Activated naive CD8-positive, alpha-beta T cell (primary cell): Measurements from ENCODE around the gene MAPK8IP3.

Source experiments
- H3K27ac Mint-ChIP-seq: one replicate; pipeline ENCODE4 v1.8.0; 2021; ENCODE audit warnings: mixed read lengths
- H3K27me3 Mint-ChIP-seq: one replicate; pipeline ENCODE4 v1.8.0; 2021; ENCODE audit warnings: mixed read lengths
- H3K36me3 Mint-ChIP-seq: one replicate; pipeline ENCODE4 v1.8.0; 2021; ENCODE audit warnings: mixed read lengths
- H3K4me1 Mint-ChIP-seq: one replicate; pipeline ENCODE4 v1.8.0; 2021; ENCODE audit warnings: low read depth, mixed read lengths
- H3K4me3 Mint-ChIP-seq: one replicate; pipeline ENCODE4 v1.8.0; 2021; ENCODE audit warnings: mild to moderate bottlenecking, mixed read lengths
- H3K9me3 Mint-ChIP-seq: one replicate; pipeline ENCODE4 v1.8.0; 2021; ENCODE audit warnings: low read depth, mixed read lengths

Gene MAPK8IP3

GRCh38 chr16:1766231-1766630 is 60.2 kb downstream of the MAPK8IP3 start:
- no peak overlapping the region for H3K4me3 Mint-ChIP-seq
- H3K9me3 Mint-ChIP-seq: no peaks in the 10 kb centered on the region
- peaks cover 3% of the 10 kb centered on the region for H3K4me1 Mint-ChIP-seq
- H3K27ac Mint-ChIP-seq: no peak overlapping the region
- H3K36me3 Mint-ChIP-seq: no peaks in the 10 kb centered on the region
- no peaks in the 10 kb centered on the region for H3K27me3 Mint-ChIP-seq

GRCh38 chr16:1766701-1767100 is 60.7 kb downstream of the MAPK8IP3 start:
- Mint-ChIP-seq H3K4me1 (peaks cover 3% of the 10 kb centered on the region), H3K27me3 (no peaks in the 10 kb centered on the region), H3K27ac (no peak overlapping the region), H3K9me3 (no peaks in the 10 kb centered on the region), H3K36me3 (no peaks in the 10 kb centered on the region), H3K4me3 (no peak overlapping the region)

- H3K27ac Mint-ChIP-seq: no peak overlapping the region
- peaks cover 6% of the 10 kb centered on the region for H3K4me1 Mint-ChIP-seq
- peaks cover 3% of the 10 kb centered on the region for H3K36me3 Mint-ChIP-seq
- no peak overlapping the region for H3K4me3 Mint-ChIP-seq
- H3K9me3 Mint-ChIP-seq: no peaks in the 10 kb centered on the region
- H3K27me3 Mint-ChIP-seq: no peaks in the 10 kb centered on the region
Measured at GRCh38 chr16:1767116-1767994, 61.4 kb downstream of the MAPK8IP3 start.

- Mint-ChIP-seq H3K4me1 (peaks cover 6% of the 10 kb centered on the region), H3K9me3 (no peaks in the 10 kb centered on the region), H3K4me3 (no peak overlapping the region), H3K36me3 (peaks cover 3% of the 10 kb centered on the region), H3K27me3 (no peaks in the 10 kb centered on the region), H3K27ac (no peak overlapping the region)
Measured at GRCh38 chr16:1768061-1768766, 62.2 kb downstream of the MAPK8IP3 start.

- no peaks in the 10 kb centered on the region for H3K27me3 Mint-ChIP-seq
- peaks cover 6% of the 10 kb centered on the region for H3K4me1 Mint-ChIP-seq
- H3K4me3 Mint-ChIP-seq: no peak overlapping the region
- no peaks in the 10 kb centered on the region for H3K9me3 Mint-ChIP-seq
- H3K27ac Mint-ChIP-seq: no peak overlapping the region
- peaks cover 3% of the 10 kb centered on the region for H3K36me3 Mint-ChIP-seq
Measured at GRCh38 chr16:1768767-1769401, 62.9 kb downstream of the MAPK8IP3 start.

GRCh38 chr16:1769402-1770300 is 63.7 kb downstream of the MAPK8IP3 start:
- Mint-ChIP-seq H3K27me3 (no peaks in the 10 kb centered on the region), H3K36me3 (peaks cover 3% of the 10 kb centered on the region), H3K4me3 (peak overlapping the region; percentile 81), H3K4me1 (peaks cover 6% of the 10 kb centered on the region), H3K27ac (peak overlapping the region; percentile 58), H3K9me3 (no peaks in the 10 kb centered on the region)

GRCh38 chr16:1770328-1771187 is 64.6 kb downstream of the MAPK8IP3 start:
- Mint-ChIP-seq H3K36me3 (peaks cover 3% of the 10 kb centered on the region), H3K4me3 (peak overlapping the region; percentile 81), H3K9me3 (no peaks in the 10 kb centered on the region), H3K27ac (peak overlapping the region; percentile 58), H3K4me1 (peaks cover 6% of the 10 kb centered on the region), H3K27me3 (no peaks in the 10 kb centered on the region)

GRCh38 chr16:1771188-1771863 is 65.3 kb downstream of the MAPK8IP3 start, which contains the start of gene NME3:
TSS of gene NME3 (minus strand) at chr16:1771543. CDS start at chr16:1771534, 9 bp downstream.
- Mint-ChIP-seq H3K36me3 (peaks cover 3% of the 10 kb centered on the region), H3K4me3 (peak within 1 kb of the TSS; percentile 99), H3K4me1 (peaks cover 6% of the 10 kb centered on the region), H3K27me3 (no peaks in the 10 kb centered on the region), H3K9me3 (no peaks in the 10 kb centered on the region), H3K27ac (peak within 1 kb of the TSS; percentile 99)

GRCh38 chr16:1771864-1772361 is 65.9 kb downstream of the MAPK8IP3 start:
- Mint-ChIP-seq H3K4me3 (peak overlapping the region; percentile 99), H3K4me1 (peaks cover 6% of the 10 kb centered on the region), H3K36me3 (peaks cover 3% of the 10 kb centered on the region), H3K27ac (peak overlapping the region; percentile 99), H3K27me3 (no peaks in the 10 kb centered on the region), H3K9me3 (no peaks in the 10 kb centered on the region)

GRCh38 chr16:1772362-1772907 is 66.4 kb downstream of the MAPK8IP3 start, which contains the start of gene EME2:
TSS of gene EME2 (plus strand) at chr16:1772810. CDS start at chr16:1773228, 418 bp downstream.
- Mint-ChIP-seq H3K4me3 (peak within 1 kb of the TSS; percentile 99), H3K4me1 (peaks cover 6% of the 10 kb centered on the region), H3K27ac (peak within 1 kb of the TSS; percentile 99), H3K27me3 (no peaks in the 10 kb centered on the region), H3K9me3 (no peaks in the 10 kb centered on the region), H3K36me3 (peaks cover 3% of the 10 kb centered on the region)

- peaks cover 3% of the 10 kb centered on the region for H3K36me3 Mint-ChIP-seq
- peaks cover 6% of the 10 kb centered on the region for H3K4me1 Mint-ChIP-seq
- peak within 1 kb of the TSS; percentile 99 for H3K27ac Mint-ChIP-seq
- H3K4me3 Mint-ChIP-seq: peak within 1 kb of the TSS; percentile 99
- H3K9me3 Mint-ChIP-seq: no peaks in the 10 kb centered on the region
- H3K27me3 Mint-ChIP-seq: no peaks in the 10 kb centered on the region
Measured at GRCh38 chr16:1772908-1773702, 67.1 kb downstream of the MAPK8IP3 start, which contains the start of gene MRPS34. TSS of gene MRPS34 (minus strand) at chr16:1773134. CDS start at chr16:1773119, 15 bp downstream.
